ENCODE data around the gene C19orf33.

Gene C19orf33

GRCh38 chr19:38346837-38347236, 42.8 kb downstream of the C19orf33 start:
- no peak for DNase-seq

GRCh38 chr19:38350883-38351282, 46.8 kb downstream of the C19orf33 start:
- DNase-seq, result no peak

- DNase-seq, result no peak
Measured at GRCh38 chr19:38351865-38352395, 47.9 kb downstream of the C19orf33 start.

- DNase-seq, result no peak
Measured at GRCh38 chr19:38352611-38353010, 48.6 kb downstream of the C19orf33 start.

Measured in stimulated activated CD4-positive, alpha-beta T cell treated with anti-CD3 and anti-CD28 coated beads, Interleukin-1b, Interleukin-23, amount 100 ng/mL, for 48 hours (primary cell).